HG03025 (cell line): Measurements from ENCODE around the gene AHNAK2.
A peak's percentile ranks its signal among the peaks of the same experiment; 100 is the strongest.

ENCODE experiments used
- ATAC-seq: cut with Tn5 transposase; IDR thresholded peaks from one replicate; pipeline ENCODE4 v1.9.1; 2021; ENCODE audit warnings: mild to moderate bottlenecking, moderate library complexity; ENCODE audit not compliant: unreplicated experiment, low FRiP score

The AHNAK2 gene

GRCh38 chr14:104989236-104989950, 11.2 kb upstream of the AHNAK2 start:
- no peak for ATAC-seq

GRCh38 chr14:104986487-104987164, 8.5 kb upstream of the AHNAK2 start:
- no peak for ATAC-seq

GRCh38 chr14:104985675-104986486, 7.7 kb upstream of the AHNAK2 start, which contains the start of gene CLBA1:
CLBA1 (plus strand) TSS chr14:104985788; CDS start chr14:104986432, 644 bp downstream.
- peak; percentile 90 for ATAC-seq

- ATAC-seq: no peak
Measured at GRCh38 chr14:104984056-104984894, 6.1 kb upstream of the AHNAK2 start.

GRCh38 chr14:104983231-104983721, 5.1 kb upstream of the AHNAK2 start:
- no peak for ATAC-seq

- no peak for ATAC-seq
Measured at GRCh38 chr14:104982548-104983230, 4.5 kb upstream of the AHNAK2 start.

- no peak for ATAC-seq
Measured at GRCh38 chr14:104981699-104982541, 3.7 kb upstream of the AHNAK2 start.

- no peak for ATAC-seq
Measured at GRCh38 chr14:104980611-104981531, 2.7 kb upstream of the AHNAK2 start.

- ATAC-seq: no peak
Measured at GRCh38 chr14:104979758-104980610, 1.8 kb upstream of the AHNAK2 start.

GRCh38 chr14:104978746-104979691, 845 bp upstream of the AHNAK2 start:
- ATAC-seq: no peak

GRCh38 chr14:104977008-104977680, 1.0 kb downstream of the AHNAK2 start:
- ATAC-seq: no peak

GRCh38 chr14:104976198-104977007, 1.8 kb downstream of the AHNAK2 start:
- ATAC-seq: no peak

GRCh38 chr14:104975481-104976197, 2.5 kb downstream of the AHNAK2 start:
- ATAC-seq: no peak
